Glutamatergic neuron (in vitro differentiated cells): ENCODE results near the gene CDK14. TPM values are rescaled to one million over a fixed set of nuclear protein-coding genes. Genes with fewer than 3 reads are reported as not detected.
A peak's percentile ranks its signal among the peaks of the same experiment; 100 is the strongest.

Experiments
- DNase-seq: peaks from one replicate; pipeline ENCODE4 v3.0.0; 2022
- H3K27ac Mint-ChIP-seq: one replicate; pipeline ENCODE4 v1.8.0; 2020; ENCODE audit warnings: mild to moderate bottlenecking, mixed read lengths, inconsistent platforms; ENCODE audit not compliant: unreplicated experiment
- H3K27me3 Mint-ChIP-seq: one replicate; pipeline ENCODE4 v1.8.0; 2020; ENCODE audit warnings: mild to moderate bottlenecking, moderate library complexity, mixed read lengths, inconsistent platforms; ENCODE audit not compliant: unreplicated experiment
- H3K36me3 Mint-ChIP-seq: one replicate; pipeline ENCODE4 v1.8.0; 2020; ENCODE audit warnings: mild to moderate bottlenecking, mixed read lengths, inconsistent platforms; ENCODE audit not compliant: unreplicated experiment
- H3K4me1 Mint-ChIP-seq: one replicate; pipeline ENCODE4 v1.8.0; 2020; ENCODE audit warnings: mild to moderate bottlenecking, low read depth, mixed read lengths, inconsistent platforms; ENCODE audit not compliant: unreplicated experiment
- H3K4me3 Mint-ChIP-seq: one replicate; pipeline ENCODE4 v1.8.0; 2020; ENCODE audit warnings: mild to moderate bottlenecking, mixed read lengths, inconsistent platforms; ENCODE audit not compliant: unreplicated experiment
- H3K9me3 Mint-ChIP-seq: one replicate; pipeline ENCODE4 v1.8.0; 2020; ENCODE audit warnings: mild to moderate bottlenecking, moderate library complexity, mixed read lengths, inconsistent platforms; ENCODE audit not compliant: unreplicated experiment
- CTCF ChIP-seq: fragments of 200-600 bp; sonication (generic); IDR thresholded peaks from one replicate; pipeline ENCODE4 v1.5.0; 2021; ENCODE audit not compliant: partially characterized antibody, unreplicated experiment
- total RNA-seq: library from RNA; stranded (reverse); fragmentation: NEBNext Ultra II Directional; extraction: Animal tissue kit (Norgen Biotek cat#: 25700); gene quantifications from one replicate; pipeline ENCODE4 v1.2.1, GENCODE V29; 2021; ENCODE audit not compliant: unreplicated experiment

The CDK14 gene
- total RNA-seq, 1 donor from 2014 or later = 96.5 TPM

- DNase-seq = no peak
- TF ChIP-seq CTCF = no peak
- no peaks in the 10 kb centered on the region for H3K9me3 Mint-ChIP-seq
- H3K4me1 Mint-ChIP-seq = peaks cover 6% of the 10 kb centered on the region
- H3K4me3 Mint-ChIP-seq = no peak overlapping the region
- peak overlapping the region; percentile 41 for H3K27ac Mint-ChIP-seq
- H3K36me3 Mint-ChIP-seq = no peaks in the 10 kb centered on the region
- H3K27me3 Mint-ChIP-seq = no peaks in the 10 kb centered on the region
Observed at GRCh38 chr7:90850066-90850465, 253.9 kb downstream of the CDK14 start.

GRCh38 chr7:90850471-90850870 lies 254.3 kb downstream of the CDK14 start:
- H3K4me1 Mint-ChIP-seq = peaks cover 6% of the 10 kb centered on the region
- H3K9me3 Mint-ChIP-seq = no peaks in the 10 kb centered on the region

GRCh38 chr7:90853205-90853604 lies 257.1 kb downstream of the CDK14 start:
- Mint-ChIP-seq H3K27me3 (no peaks in the 10 kb centered on the region), H3K36me3 (no peaks in the 10 kb centered on the region), H3K27ac (no peak overlapping the region), H3K4me3 (no peak overlapping the region), H3K9me3 (no peaks in the 10 kb centered on the region), H3K4me1 (peaks cover 17% of the 10 kb centered on the region)
- no peak for DNase-seq
- no peak for TF ChIP-seq CTCF

More at GRCh38 chr7:90850471-90850870, 254.3 kb downstream of the CDK14 start:
- Mint-ChIP-seq H3K27ac (peak overlapping the region; percentile 41), H3K36me3 (no peaks in the 10 kb centered on the region), H3K27me3 (no peaks in the 10 kb centered on the region), H3K4me3 (no peak overlapping the region)
- TF ChIP-seq CTCF = no peak
- no peak for DNase-seq

- H3K4me1 Mint-ChIP-seq = peaks cover 13% of the 10 kb centered on the region
- no peak for DNase-seq
- H3K36me3 Mint-ChIP-seq = no peaks in the 10 kb centered on the region
- H3K9me3 Mint-ChIP-seq = peaks cover 1% of the 10 kb centered on the region
- H3K27me3 Mint-ChIP-seq = no peaks in the 10 kb centered on the region
- H3K4me3 Mint-ChIP-seq = no peak overlapping the region
- H3K27ac Mint-ChIP-seq = no peak overlapping the region
- no peak for TF ChIP-seq CTCF
Observed at GRCh38 chr7:90856351-90857070, 260.4 kb downstream of the CDK14 start.

GRCh38 chr7:90857603-90858002 lies 261.5 kb downstream of the CDK14 start:
- peaks cover 13% of the 10 kb centered on the region for H3K4me1 Mint-ChIP-seq

More at GRCh38 chr7:90857603-90858002, 261.5 kb downstream of the CDK14 start:
- H3K4me3 Mint-ChIP-seq = no peak overlapping the region
- no peak overlapping the region for H3K27ac Mint-ChIP-seq
- H3K9me3 Mint-ChIP-seq = peaks cover 1% of the 10 kb centered on the region
- no peak for TF ChIP-seq CTCF
- no peaks in the 10 kb centered on the region for H3K27me3 Mint-ChIP-seq
- no peaks in the 10 kb centered on the region for H3K36me3 Mint-ChIP-seq
- no peak for DNase-seq
